H9 (cell line): Measurements from ENCODE around the gene NFYC. TPM values are rescaled to one million over a fixed set of nuclear protein-coding genes. Genes with fewer than 3 reads are reported as not detected.

Experiments used
- DNase-seq: peaks from one replicate; pipeline ENCODE4 v3.0.0-alpha.2; 2017
- H2AFZ ChIP-seq: one replicate; pipeline ENCODE4 v1.6.1; 2013; ENCODE audit warnings: mild to moderate bottlenecking, low read length, control low read depth, moderate library complexity
- H2AK5ac ChIP-seq: 2 replicates; pipeline ENCODE4 v1.6.1; 2013; ENCODE audit warnings: low read length, control low read depth, mixed read lengths; ENCODE audit not compliant: insufficient read length
- H2BK120ac ChIP-seq: one replicate; pipeline ENCODE4 v1.6.1; 2013; ENCODE audit warnings: low read depth, mild to moderate bottlenecking, low read length, control low read depth, inconsistent platforms; ENCODE audit not compliant: poor library complexity, severe bottlenecking
- H2BK12ac ChIP-seq: 2 replicates; pipeline ENCODE4 v1.6.1; 2013; ENCODE audit warnings: low read length, control low read depth, mixed read lengths, low read depth; ENCODE audit not compliant: insufficient read length
- H2BK15ac ChIP-seq: 2 replicates; pipeline ENCODE4 v1.6.1; 2013; ENCODE audit warnings: low read depth, low read length, control low read depth
- H2BK20ac ChIP-seq: one replicate; pipeline ENCODE4 v1.6.1; 2013; ENCODE audit warnings: low read depth, mild to moderate bottlenecking, low read length, control low read depth, inconsistent platforms; ENCODE audit not compliant: poor library complexity, severe bottlenecking
- H2BK5ac ChIP-seq: 2 replicates; pipeline ENCODE4 v1.6.1; 2013; ENCODE audit warnings: low read length, control low read depth, mixed read lengths; ENCODE audit not compliant: insufficient read length
- H3K14ac ChIP-seq: 2 replicates; pipeline ENCODE4 v1.6.1; 2013; ENCODE audit warnings: low read length, control low read depth; ENCODE audit not compliant: insufficient read depth
- H3K18ac ChIP-seq: 2 replicates; pipeline ENCODE4 v1.6.1; 2013; ENCODE audit warnings: low read depth, mild to moderate bottlenecking, mixed read lengths, low read length, control low read depth; ENCODE audit not compliant: insufficient read length
- H3K23ac ChIP-seq: 2 replicates; pipeline ENCODE4 v1.6.1; 2013; ENCODE audit warnings: low read length, control low read depth, mixed read lengths, low read depth; ENCODE audit not compliant: insufficient read length
- H3K23me2 ChIP-seq: 2 replicates; pipeline ENCODE4 v1.6.1; 2013; ENCODE audit warnings: low read depth, mild to moderate bottlenecking, mixed read lengths, low read length, control low read depth; ENCODE audit not compliant: insufficient read length, poor library complexity, severe bottlenecking
- H3K27ac ChIP-seq: 2 replicates; pipeline ENCODE4 v1.5.1; 2013; ENCODE audit warnings: low read length, control low read depth, mixed read lengths, low read depth; ENCODE audit not compliant: insufficient read length
- H3K27me3 ChIP-seq: 2 replicates; pipeline ENCODE4 v1.6.1; 2013; ENCODE audit warnings: low read length, control low read depth, inconsistent platforms; ENCODE audit not compliant: insufficient read depth
- H3K4ac ChIP-seq: 2 replicates; pipeline ENCODE4 v1.6.1; 2013; ENCODE audit warnings: low read depth, mild to moderate bottlenecking, control low read depth, inconsistent platforms, low read length, moderate library complexity
- H3K4me1 ChIP-seq: 2 replicates; pipeline ENCODE4 v1.6.1; 2013; ENCODE audit warnings: low read length, control low read depth, inconsistent platforms; ENCODE audit not compliant: insufficient read depth
- H3K4me2 ChIP-seq: 2 replicates; pipeline ENCODE4 v1.6.1; 2013; ENCODE audit warnings: low read length, control low read depth, mixed read lengths; ENCODE audit not compliant: insufficient read length, insufficient read depth
- H3K56ac ChIP-seq: 2 replicates; pipeline ENCODE4 v1.6.1; 2013; ENCODE audit warnings: low read depth, mild to moderate bottlenecking, mixed read lengths, low read length, control low read depth; ENCODE audit not compliant: insufficient read length
- H3K79me1 ChIP-seq: 2 replicates; pipeline ENCODE4 v1.6.1; 2013; ENCODE audit warnings: low read depth, mild to moderate bottlenecking, moderate library complexity, low read length, control low read depth, inconsistent platforms; ENCODE audit not compliant: insufficient read depth, poor library complexity, severe bottlenecking
- H3K79me2 ChIP-seq: 2 replicates; pipeline ENCODE4 v1.6.1; 2013; ENCODE audit warnings: low read length, control low read depth, inconsistent platforms; ENCODE audit not compliant: insufficient read depth
- H3K9ac ChIP-seq: 2 replicates; pipeline ENCODE4 v1.6.1; 2013; ENCODE audit warnings: low read length, control low read depth, mixed read lengths; ENCODE audit not compliant: insufficient read length; ENCODE audit errors: extremely low read depth
- H3K9me3 ChIP-seq: one replicate; pipeline ENCODE4 v1.6.1; 2013; ENCODE audit warnings: low read depth, low read length, inconsistent platforms; ENCODE audit not compliant: control insufficient read depth
- H3T11ph ChIP-seq: one replicate; pipeline ENCODE4 v1.6.1; 2013; ENCODE audit warnings: mild to moderate bottlenecking, low read length, control low read depth, inconsistent platforms
- H4K20me1 ChIP-seq: one replicate; pipeline ENCODE4 v1.6.1; 2013; ENCODE audit not compliant: control insufficient read depth, insufficient read length, insufficient read depth
- H4K5ac ChIP-seq: 2 replicates; pipeline ENCODE4 v1.6.1; 2013; ENCODE audit warnings: low read depth, mild to moderate bottlenecking, mixed read lengths, low read length, control low read depth; ENCODE audit not compliant: insufficient read length
- H4K8ac ChIP-seq: replicated peaks from 2 replicates; pipeline ENCODE4 v1.6.1; 2013; ENCODE audit warnings: low read length, control low read depth, mixed read lengths, low read depth; ENCODE audit not compliant: insufficient read length
- H4K91ac ChIP-seq: 2 replicates; pipeline ENCODE4 v1.6.1; 2013; ENCODE audit warnings: low read depth, mild to moderate bottlenecking, moderate library complexity, mixed read lengths, low read length, control low read depth; ENCODE audit not compliant: insufficient read length
- H3K27ac Mint-ChIP-seq, 3 experiments: 2 replicates in 2 of 3; 3 replicates in 1 of 3; pipeline ENCODE4 v1.8.0; 2020 to 2021; ENCODE audit warnings: mixed read lengths in 3 of 3, mild to moderate bottlenecking in 1 of 3, moderate library complexity in 1 of 3
- H3K27me3 Mint-ChIP-seq: 2 replicates; pipeline ENCODE4 v1.8.0; 2021; ENCODE audit warnings: low read depth, mild to moderate bottlenecking, moderate library complexity, mixed read lengths
- H3K36me3 Mint-ChIP-seq, 3 experiments: 2 replicates in 2 of 3; 3 replicates in 1 of 3; pipeline ENCODE4 v1.8.0; 2020 to 2021; ENCODE audit warnings: low read depth in 3 of 3, mixed read lengths in 3 of 3; ENCODE audit not compliant: insufficient read depth in 1 of 3
- H3K4me1 Mint-ChIP-seq, 2 experiments: 2 replicates each; pipeline ENCODE4 v1.8.0; 2020; ENCODE audit warnings: mixed read lengths in 2 of 2
- H3K4me3 Mint-ChIP-seq, 2 experiments: 2 replicates in 1 of 2; 3 replicates in 1 of 2; pipeline ENCODE4 v1.8.0; 2020 to 2021; ENCODE audit warnings: mild to moderate bottlenecking in 2 of 2, mixed read lengths in 2 of 2, moderate library complexity in 1 of 2
- H3K9me3 Mint-ChIP-seq, 2 experiments: 2 replicates in 1 of 2; 3 replicates in 1 of 2; pipeline ENCODE4 v1.8.0; 2020; ENCODE audit warnings: mild to moderate bottlenecking in 2 of 2, mixed read lengths in 2 of 2, moderate library complexity in 1 of 2
- CTCF ChIP-seq: fragments of 200-600 bp; sonication (generic); conservative IDR thresholded peaks from 3 replicates; pipeline ENCODE4 v1.8.0; 2021; ENCODE audit warnings: antibody characterized with exemption, mild to moderate bottlenecking
- WGBS: extraction: QIAGEN DNeasy Blood & Tissue Kit; methylation state at CpG from one replicate; pipeline ENCODE4 v1.1.7; 2013; ENCODE audit warnings: missing lambda C conversion rate, low lambda C conversion rate, mixed read lengths; ENCODE audit not compliant: insufficient read length; ENCODE audit errors: extremely low coverage; 5-methylcytosine and 5-hydroxymethylcytosine counted together
- total RNA-seq: library from RNA; stranded (reverse); gene quantifications from 2 replicates; pipeline ENCODE4 v1.2.1, GENCODE V29; 2021

NFYC gene
- total RNA-seq, 1 experiment from 2014 or later: 54.7 TPM

GRCh38 chr1:40710581-40711315 lies 19.2 kb downstream of the NFYC start:
- Mint-ChIP-seq H3K36me3 (peaks cover 2 to 15% (median 11%) of the 10 kb centered on the region in 3 experiments; a peak in 6 of 7 replicates), H3K27ac (peak overlapping the region; percentile 88 to 100 (median 100)), H3K4me3 (peak overlapping the region; percentile 93 to 94), H3K4me1 (peaks cover 32 to 33% of the 10 kb centered on the region in 2 experiments), H3K27me3 (no peaks in the 10 kb centered on the region), H3K9me3 (no peaks in the 10 kb centered on the region)
- H3K79me2 ChIP-seq: peaks cover 21% of the 10 kb centered on the region; the same call in 1 of the 2 replicates
- H3K23me2 ChIP-seq: peaks cover 5% of the 10 kb centered on the region
- no peaks in the 10 kb centered on the region for H3K27me3 ChIP-seq
- peak overlapping the region; percentile 81 for H3K4me2 ChIP-seq
- peak overlapping the region; percentile 65 for H3K9ac ChIP-seq
- no peak overlapping the region for H3K4ac ChIP-seq
- DNase-seq: no peak
- H4K91ac ChIP-seq: no peak overlapping the region
- no CpG with 5 or more reads among the region's 7 CpGs for WGBS
- H3T11ph ChIP-seq: no peak overlapping the region
- no peak overlapping the region for H2BK20ac ChIP-seq
- no peak overlapping the region for H2BK15ac ChIP-seq
- no peak overlapping the region for H4K5ac ChIP-seq
- H2BK12ac ChIP-seq: no peak overlapping the region
- H3K9me3 ChIP-seq: no peaks in the 10 kb centered on the region
- H2AK5ac ChIP-seq: no peak overlapping the region
- TF ChIP-seq CTCF: no peak
- no peak overlapping the region for H3K23ac ChIP-seq
- H4K8ac ChIP-seq: no peak overlapping the region
- H3K56ac ChIP-seq: no peak overlapping the region
- H2BK120ac ChIP-seq: no peak overlapping the region
- H3K4me1 ChIP-seq: peaks cover 6% of the 10 kb centered on the region
- H3K14ac ChIP-seq: no peak overlapping the region
- H4K20me1 ChIP-seq: no peaks in the 10 kb centered on the region
- H2BK5ac ChIP-seq: no peak overlapping the region
- peaks cover 4% of the 10 kb centered on the region for H3K79me1 ChIP-seq
- no peak overlapping the region for H3K18ac ChIP-seq
- no peak overlapping the region for H2AFZ ChIP-seq
- no peak overlapping the region for H3K27ac ChIP-seq
